Mesodermal cell (in vitro differentiated cells): Measurements from ENCODE around the gene ANKHD1. TPM values are rescaled to one million over a fixed set of nuclear protein-coding genes. Genes with fewer than 3 reads are reported as not detected.
A peak's percentile ranks its signal among the peaks of the same experiment; 100 is the strongest.

Experiments used
- H3K27ac ChIP-seq: 2 replicates; pipeline ENCODE4 v1.7.0; 2013; ENCODE audit warnings: mild to moderate bottlenecking, low read depth, low read length, moderate library complexity; ENCODE audit not compliant: severe bottlenecking
- H3K36me3 ChIP-seq: 2 replicates; pipeline ENCODE4 v1.7.1; 2013; ENCODE audit warnings: mild to moderate bottlenecking, low read length, moderate library complexity; ENCODE audit not compliant: control insufficient read depth, insufficient read depth
- H3K4me1 ChIP-seq: one replicate; pipeline ENCODE4 v1.7.1; 2013; ENCODE audit warnings: mild to moderate bottlenecking, low read length; ENCODE audit not compliant: insufficient read depth, control insufficient read depth, poor library complexity, severe bottlenecking
- H3K4me3 ChIP-seq: 2 replicates; pipeline ENCODE4 v1.7.0; 2013; ENCODE audit warnings: low read length, control low read depth, mild to moderate bottlenecking; ENCODE audit not compliant: insufficient read depth, poor library complexity, severe bottlenecking; ENCODE audit errors: extremely low read depth
- H3K9me3 ChIP-seq: 2 replicates; pipeline ENCODE4 v1.7.1; 2013; ENCODE audit warnings: mild to moderate bottlenecking, low read length, moderate library complexity; ENCODE audit not compliant: control insufficient read depth
- WGBS, 2 experiments: methylation state at CpG; one replicate each; pipeline ENCODE4 v1.1.5; 2013; ENCODE audit warnings: missing lambda C conversion rate in 2 of 2; ENCODE audit not compliant: insufficient coverage in 2 of 2; 5-methylcytosine and 5-hydroxymethylcytosine counted together
- polyA plus RNA-seq, 2 experiments: library from polyadenylated mRNA; stranded (reverse); fragments of 50-300 nt; gene quantifications; one replicate each; pipeline ENCODE4 v1.2.3, GENCODE V29; 2013

Gene ANKHD1
- polyA plus RNA-seq (2013, experiment 1 of 2): 59.6 TPM
- polyA plus RNA-seq (2013, experiment 2 of 2): 46.6 TPM

DNA sequence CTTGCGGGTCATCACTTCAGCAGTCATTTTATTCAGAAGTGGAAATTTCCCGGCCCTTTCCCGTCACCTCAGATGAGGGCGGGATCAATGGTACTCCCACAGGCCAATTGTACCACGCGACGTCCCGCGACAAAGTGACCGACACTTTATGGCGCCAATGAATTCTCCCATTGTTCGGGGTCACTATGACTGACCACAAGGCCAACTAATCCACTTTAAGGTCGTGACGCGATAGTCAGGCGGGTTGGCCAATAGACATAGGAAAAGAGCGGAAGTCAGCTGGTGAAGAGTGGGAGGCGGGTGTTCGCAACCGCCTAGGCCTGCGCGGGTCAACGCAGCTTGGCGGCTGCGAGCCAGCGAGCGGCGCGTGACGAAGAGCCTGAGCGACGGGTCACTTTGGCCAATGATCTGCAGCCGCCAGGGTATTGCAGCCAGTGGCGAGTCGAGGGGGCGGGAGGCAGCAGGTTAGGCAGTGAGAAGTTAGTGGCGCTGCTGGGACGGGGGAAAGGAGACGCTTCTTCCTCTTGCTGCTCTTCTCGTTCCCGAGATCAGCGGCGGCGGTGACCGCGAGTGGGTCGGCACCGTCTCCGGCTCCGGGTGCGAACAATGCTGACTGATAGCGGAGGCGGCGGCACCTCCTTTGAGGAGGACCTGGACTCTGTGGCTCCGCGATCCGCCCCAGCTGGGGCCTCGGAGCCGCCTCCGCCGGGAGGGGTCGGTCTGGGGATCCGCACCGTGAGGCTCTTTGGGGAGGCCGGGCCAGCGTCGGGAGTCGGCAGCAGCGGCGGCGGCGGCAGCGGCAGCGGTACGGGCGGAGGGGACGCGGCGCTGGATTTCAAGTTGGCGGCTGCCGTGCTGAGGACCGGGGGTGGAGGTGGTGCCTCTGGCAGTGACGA is at the start of gene ANKHD1:
Gene ANKHD1, plus strand, starts transcription at position 472 of the 896 bp plus-strand sequence. Its CDS starts 135 bp downstream, at position 607.
- WGBS, 2 experiments: 0 to 1% methylated on average over 73 to 79 of the region's 83 CpGs
- Histone ChIP-seq H3K4me3 (peak within 1 kb of the TSS; percentile 100), H3K9me3 (no peaks in the 10 kb centered on the region)

DNA sequence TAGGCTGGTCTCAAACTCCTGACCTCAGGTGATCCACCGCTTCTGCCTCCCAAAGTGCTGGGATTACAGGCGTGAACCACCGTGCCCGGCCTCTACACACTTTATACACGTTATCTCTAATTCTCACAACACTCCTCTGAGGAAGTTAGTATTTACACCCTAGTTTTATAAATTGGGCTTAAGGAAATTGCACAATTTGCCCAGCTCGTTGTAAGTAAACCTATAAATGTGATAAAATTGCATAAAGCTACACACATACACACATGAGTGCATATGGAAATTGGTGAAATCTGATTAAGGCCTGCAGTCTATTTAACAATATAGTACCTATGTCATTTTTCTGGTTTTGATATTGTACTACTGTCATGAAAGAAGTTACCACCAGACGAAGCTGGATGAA is 46.1 kb upstream of the ANKHD1 start:
- peaks cover 4% of the 10 kb centered on the region for H3K4me1 ChIP-seq
- no peaks in the 10 kb centered on the region for H3K36me3 ChIP-seq
- no peak overlapping the region for H3K27ac ChIP-seq
- H3K4me3 ChIP-seq: no peak overlapping the region
- no peaks in the 10 kb centered on the region for H3K9me3 ChIP-seq
- 86 to 100% methylated on average over 1 of the region's 7 CpGs for WGBS, 2 experiments

More for the DNA sequence above, at the start of gene ANKHD1:
- H3K4me1 ChIP-seq: peaks cover 7% of the 10 kb centered on the region
- peaks cover 24% of the 10 kb centered on the region for H3K36me3 ChIP-seq
- peak within 1 kb of the TSS; percentile 88 for H3K27ac ChIP-seq

DNA sequence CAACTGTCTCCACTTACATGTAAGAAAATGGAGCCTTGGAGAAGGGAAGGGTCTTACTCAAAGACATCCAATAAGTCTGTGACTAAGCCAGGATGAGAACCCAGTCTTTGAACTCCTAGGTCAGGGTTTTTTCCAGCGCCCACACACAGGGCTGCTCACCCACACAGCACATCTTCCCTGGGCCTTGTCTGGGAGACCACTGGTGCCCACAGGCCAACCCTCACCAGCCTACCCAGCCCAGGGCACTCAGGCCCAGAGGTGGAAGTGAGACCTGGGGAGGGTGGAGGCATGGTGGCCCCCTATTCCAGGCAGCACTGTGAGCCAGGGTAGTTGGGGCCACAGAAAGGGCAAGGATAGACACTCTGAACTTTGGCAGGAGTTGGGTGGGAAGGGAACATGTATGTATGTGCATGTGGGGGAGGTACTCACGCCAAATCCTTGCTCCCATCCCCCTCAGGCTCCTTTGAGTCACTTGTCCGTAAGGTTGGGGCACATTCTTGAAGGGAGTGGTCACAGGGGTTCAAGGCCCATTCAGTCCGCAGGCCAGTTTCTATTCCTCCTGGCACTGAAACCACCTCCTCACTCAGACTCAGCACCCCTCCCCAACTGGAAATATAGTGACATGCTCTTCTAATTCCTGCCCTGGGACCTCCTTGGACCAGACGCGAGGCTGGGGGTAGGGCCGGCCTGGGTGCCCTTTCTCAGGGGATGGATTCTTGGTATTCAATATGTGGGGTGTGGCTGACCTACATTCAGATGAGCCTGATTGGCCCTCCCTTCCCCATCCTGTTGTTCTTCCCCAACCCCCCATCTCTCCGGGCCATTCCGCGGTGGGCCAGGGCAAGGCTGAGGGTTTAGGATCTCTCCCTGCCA is 44.5 kb upstream of the ANKHD1 start:
- Histone ChIP-seq H3K4me1 (peaks cover 4% of the 10 kb centered on the region), H3K4me3 (no peak overlapping the region), H3K27ac (no peak overlapping the region), H3K36me3 (no peaks in the 10 kb centered on the region), H3K9me3 (no peaks in the 10 kb centered on the region)
- 46 to 92% methylated on average over 3 to 4 of the region's 10 CpGs for WGBS, 2 experiments

- Histone ChIP-seq H3K4me3 (no peak overlapping the region), H3K9me3 (no peaks in the 10 kb centered on the region), H3K36me3 (no peaks in the 10 kb centered on the region), H3K27ac (peak overlapping the region; percentile 81), H3K4me1 (peaks cover 4% of the 10 kb centered on the region)
- WGBS, 2 experiments: 6 to 8% methylated on average over 15 to 17 of the region's 18 CpGs
Observed at GRCh38 chr5:140357726-140358093, 43.9 kb upstream of the ANKHD1 start.

- H3K4me1 ChIP-seq: peaks cover 4% of the 10 kb centered on the region
- no peaks in the 10 kb centered on the region for H3K9me3 ChIP-seq
- no peaks in the 10 kb centered on the region for H3K36me3 ChIP-seq
- no peak overlapping the region for H3K4me3 ChIP-seq
- WGBS, 2 experiments: 74 to 89% methylated on average over 3 to 4 of the region's 4 CpGs
- peak overlapping the region; percentile 81 for H3K27ac ChIP-seq
Observed at GRCh38 chr5:140358738-140359310, 42.8 kb upstream of the ANKHD1 start.

DNA sequence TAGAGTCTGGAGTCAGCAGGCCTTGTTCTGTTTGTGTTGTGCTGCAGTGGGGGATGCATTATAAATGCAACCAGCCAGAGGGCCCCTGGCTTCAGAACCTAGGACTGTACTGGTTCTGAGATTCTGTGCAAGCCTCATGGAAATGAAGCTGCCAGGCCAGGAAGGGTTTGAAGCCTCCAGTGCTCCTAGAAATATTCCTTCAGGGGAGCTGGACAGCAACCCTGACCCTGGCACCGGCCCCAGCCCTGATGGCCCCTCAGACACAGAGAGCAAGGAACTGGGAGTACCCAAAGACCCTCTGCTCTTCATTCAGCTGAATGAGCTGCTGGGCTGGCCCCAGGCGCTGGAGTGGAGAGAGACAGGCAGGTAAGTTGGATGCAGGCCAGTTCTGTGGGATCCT is 41.5 kb upstream of the ANKHD1 start, which contains the start of gene SLC4A9:
Gene SLC4A9, plus strand, starts transcription at position 94 of the 400 bp plus-strand sequence. Its CDS starts 43 bp downstream, at position 137.
- H3K9me3 ChIP-seq: no peaks in the 10 kb centered on the region
- no peak within 1 kb of the TSS for H3K27ac ChIP-seq
- H3K4me1 ChIP-seq: peaks cover 4% of the 10 kb centered on the region
- WGBS, 2 experiments: 92 to 100% methylated on average over 1 to 2 of the region's 2 CpGs
- no peaks in the 10 kb centered on the region for H3K36me3 ChIP-seq
- H3K4me3 ChIP-seq: no peak within 1 kb of the TSS

- H3K9me3 ChIP-seq: no peaks in the 10 kb centered on the region
- no peaks in the 10 kb centered on the region for H3K36me3 ChIP-seq
- H3K27ac ChIP-seq: no peak overlapping the region
- H3K4me3 ChIP-seq: no peak overlapping the region
- peaks cover 4% of the 10 kb centered on the region for H3K4me1 ChIP-seq
- 75 to 78% methylated on average over 3 to 6 of the region's 7 CpGs for WGBS, 2 experiments
Observed at GRCh38 chr5:140360681-140361479, 40.8 kb upstream of the ANKHD1 start.

DNA sequence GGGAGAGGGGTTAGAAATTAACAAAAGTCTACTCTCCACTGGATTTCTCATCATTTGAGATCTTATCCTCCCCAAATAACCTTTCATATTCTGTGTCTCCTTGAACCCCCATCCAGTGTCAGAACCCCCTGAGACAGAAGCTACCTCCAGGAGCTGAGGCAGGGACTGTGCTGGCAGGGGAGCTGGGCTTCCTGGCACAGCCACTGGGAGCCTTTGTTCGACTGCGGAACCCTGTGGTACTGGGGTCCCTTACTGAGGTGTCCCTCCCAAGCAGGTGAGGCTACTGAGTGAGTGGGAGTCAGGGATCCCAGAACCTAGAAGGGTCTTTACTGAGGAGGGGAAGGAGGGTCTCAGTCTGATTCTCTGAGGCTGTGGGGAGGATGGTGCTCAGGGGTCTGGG is 39.7 kb upstream of the ANKHD1 start:
- H3K9me3 ChIP-seq: no peaks in the 10 kb centered on the region
- WGBS, 2 experiments: 100% methylated on average over 2 of the region's 2 CpGs

GRCh38 chr5:140362311-140362710 is 39.3 kb upstream of the ANKHD1 start:
- H3K9me3 ChIP-seq: no peaks in the 10 kb centered on the region
- peaks cover 1% of the 10 kb centered on the region for H3K4me1 ChIP-seq
- H3K27ac ChIP-seq: no peak overlapping the region
- H3K4me3 ChIP-seq: no peak overlapping the region
- no peaks in the 10 kb centered on the region for H3K36me3 ChIP-seq
- WGBS, 2 experiments: 55 to 96% methylated on average over 1 to 7 of the region's 8 CpGs

More for the DNA sequence above, 39.7 kb upstream of the ANKHD1 start:
- no peaks in the 10 kb centered on the region for H3K36me3 ChIP-seq
- no peak overlapping the region for H3K27ac ChIP-seq
- peaks cover 4% of the 10 kb centered on the region for H3K4me1 ChIP-seq
- H3K4me3 ChIP-seq: no peak overlapping the region
